Activated CD4-positive, alpha-beta T cell treated with anti-CD3 and anti-CD28 coated beads, Interleukin-2, amount 50 U/mL, for 4 hours (primary cell): ENCODE data around the gene INO80C.
"Not testable (repeated sequence)": the region's sequence is repeated elsewhere in the genome, so short reads cannot be mapped to it uniquely, and the experiment has no call there.

ENCODE experiments used
- DNase-seq, 2 experiments: peaks; one replicate each; pipeline ENCODE4 v3.0.0-alpha.2; 2020

INO80C gene

DNA sequence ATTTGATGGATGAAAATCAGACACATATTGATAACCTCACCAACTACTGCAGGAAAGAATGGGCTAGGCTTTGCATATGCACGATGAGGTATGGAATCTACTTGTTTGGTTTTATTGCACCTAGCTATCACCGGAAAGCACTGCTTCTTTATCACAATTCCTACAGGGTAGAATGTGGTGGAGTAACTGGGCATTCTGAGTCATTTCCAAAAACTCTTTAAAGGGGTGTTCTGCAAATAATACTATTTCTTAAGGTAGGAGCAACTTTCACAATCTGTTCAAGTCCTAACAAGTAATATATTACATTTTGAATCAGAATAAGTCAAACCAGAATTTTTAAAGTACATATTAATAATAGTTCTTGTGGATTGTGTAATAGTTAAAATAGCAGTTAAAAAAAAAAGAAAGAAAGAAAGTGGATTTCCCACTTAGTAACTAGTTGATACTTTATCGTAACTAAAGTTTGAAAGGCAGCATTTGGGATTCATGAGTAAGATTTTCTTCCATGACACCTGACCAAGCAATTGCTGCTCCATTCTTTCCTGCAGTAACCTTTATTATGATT lies 40.5 kb downstream of the INO80C start:
- no peak for DNase-seq

- no peak for DNase-seq
Measured at GRCh38 chr18:35455926-35456763, 41.6 kb downstream of the INO80C start.

DNA sequence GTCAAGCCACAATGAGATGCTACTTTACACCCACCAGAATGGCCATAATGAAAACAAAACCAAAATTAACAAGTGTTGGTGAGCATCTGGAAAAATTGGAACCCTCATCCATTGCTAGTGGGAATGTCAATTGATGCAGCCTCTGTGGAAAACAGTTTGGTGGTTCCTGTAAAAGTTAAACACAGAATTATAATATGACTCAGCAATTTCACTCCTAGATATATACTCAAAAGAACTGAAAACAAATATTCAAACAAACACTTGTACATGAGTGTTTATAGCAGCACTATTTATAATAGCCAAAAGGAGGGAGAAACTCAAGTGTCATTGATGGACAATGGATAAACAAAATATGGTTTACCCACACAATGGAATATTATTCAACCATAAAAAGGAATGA lies 43.0 kb downstream of the INO80C start:
- no peak for DNase-seq

DNA sequence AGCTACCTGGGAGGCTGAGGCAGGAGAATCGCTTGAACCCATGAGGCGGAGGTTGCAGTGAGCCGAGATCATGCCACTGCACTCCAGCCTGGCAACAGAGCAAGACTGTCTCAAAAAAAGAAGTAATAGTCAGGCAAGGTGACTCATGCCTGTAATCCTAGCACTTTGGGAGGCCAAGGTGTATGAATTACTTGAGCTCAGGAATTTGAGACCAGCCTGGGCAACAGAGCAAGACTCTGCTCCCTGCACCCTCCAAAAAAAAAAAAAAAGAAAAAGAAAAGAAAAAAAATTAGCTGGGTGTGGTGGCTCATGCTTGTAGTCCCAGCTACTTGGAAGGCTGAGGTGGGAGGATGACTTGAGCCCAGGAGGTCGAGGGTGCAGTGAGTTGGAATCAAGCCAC lies 44.7 kb downstream of the INO80C start:
- DNase-seq: not testable (repeated sequence)

GRCh38 chr18:35451916-35452315 lies 45.8 kb downstream of the INO80C start:
- DNase-seq: no peak

GRCh38 chr18:35451032-35451431 lies 46.7 kb downstream of the INO80C start:
- DNase-seq: no peak

- DNase-seq: no peak
Measured at GRCh38 chr18:35444636-35445035, 53.1 kb downstream of the INO80C start.

- DNase-seq: no peak
Measured at GRCh38 chr18:35443847-35444246, 53.9 kb downstream of the INO80C start.

- no peak for DNase-seq
Measured at GRCh38 chr18:35443434-35443833, 54.3 kb downstream of the INO80C start.

DNA sequence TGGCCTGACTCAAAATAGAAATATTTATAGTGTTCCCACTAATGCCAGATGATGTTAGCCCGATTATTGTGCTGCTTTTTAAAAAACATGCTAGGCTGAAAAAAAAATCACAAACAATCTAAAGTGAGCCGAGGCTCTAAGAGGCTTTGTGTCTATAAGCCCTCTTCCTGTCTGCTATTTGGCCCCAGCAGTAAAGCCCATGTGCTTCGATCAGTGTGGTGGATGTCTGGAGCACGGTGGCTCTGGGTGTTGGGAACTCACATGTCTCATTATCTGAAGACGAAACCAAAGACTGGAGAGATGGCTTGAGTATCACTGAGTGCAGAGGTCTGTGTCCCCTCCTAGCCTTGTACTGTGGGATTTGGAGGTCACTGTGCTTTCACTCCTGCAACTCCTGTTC lies 55.1 kb downstream of the INO80C start:
- no peak for DNase-seq

DNA sequence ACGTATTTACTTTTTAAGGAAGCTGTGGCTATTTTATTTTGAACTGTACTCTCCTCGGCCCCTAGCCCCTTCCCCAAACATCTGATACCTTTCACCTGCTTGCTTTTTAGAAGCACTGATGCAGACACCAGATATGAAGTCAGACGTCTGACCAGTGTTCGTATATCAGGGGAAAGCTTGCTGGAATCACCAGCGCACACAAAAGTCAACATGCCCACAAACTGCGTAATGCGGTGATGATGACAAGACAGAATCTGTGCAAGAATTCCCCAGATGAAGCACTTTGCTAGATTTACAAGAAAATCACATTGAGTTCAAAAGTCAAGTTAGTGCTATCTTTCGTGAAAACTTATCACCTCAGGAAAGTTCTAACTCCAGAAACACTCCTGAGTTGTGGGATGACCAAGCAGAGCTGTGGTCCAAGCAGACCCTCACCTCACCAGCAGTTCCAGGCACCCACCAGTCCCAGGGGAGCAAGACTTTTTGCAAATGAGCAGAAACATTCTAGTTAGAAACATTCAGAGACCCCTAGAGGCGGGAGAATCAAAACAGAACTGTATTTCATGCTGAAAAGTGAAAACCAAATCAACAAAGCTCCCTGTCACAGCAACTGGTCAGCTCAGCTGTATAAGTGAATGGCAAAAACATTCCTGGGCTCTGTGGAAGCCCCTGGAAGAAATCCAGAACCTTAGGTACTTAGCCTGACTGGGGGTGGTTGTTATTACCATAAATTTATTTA lies 55.7 kb downstream of the INO80C start:
- DNase-seq: no peak

- no peak for DNase-seq
Measured at GRCh38 chr18:35438480-35439234, 59.1 kb downstream of the INO80C start.

GRCh38 chr18:35437836-35438235 lies 59.9 kb downstream of the INO80C start:
- DNase-seq: no peak

- DNase-seq: no peak
Measured at GRCh38 chr18:35436076-35436649, 61.6 kb downstream of the INO80C start.

DNA sequence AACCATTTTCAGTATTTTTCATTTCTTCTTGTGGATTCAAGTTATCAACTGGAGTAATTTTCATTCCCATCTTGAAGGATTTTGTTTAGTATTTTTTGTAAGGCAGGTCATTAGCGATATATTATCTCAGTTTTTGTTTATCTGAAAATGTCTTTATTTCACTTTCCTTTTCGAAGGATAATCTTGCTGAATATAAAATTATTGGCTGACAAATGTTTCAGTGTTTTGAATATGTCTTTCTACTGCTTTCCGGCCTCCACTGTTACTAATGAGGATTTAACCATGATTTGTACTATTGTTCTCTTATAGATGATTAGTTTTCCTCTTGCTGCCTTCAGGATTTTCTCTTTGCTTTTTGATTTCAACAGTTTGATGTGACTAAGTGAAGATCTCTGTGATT lies 62.4 kb downstream of the INO80C start:
- DNase-seq: no peak

GRCh38 chr18:35432565-35433001 lies 65.2 kb downstream of the INO80C start:
- no peak for DNase-seq

- DNase-seq: no peak
Measured at GRCh38 chr18:35431374-35431741, 66.4 kb downstream of the INO80C start.

- DNase-seq: no peak
Measured at GRCh38 chr18:35430721-35431373, 66.9 kb downstream of the INO80C start.

DNA sequence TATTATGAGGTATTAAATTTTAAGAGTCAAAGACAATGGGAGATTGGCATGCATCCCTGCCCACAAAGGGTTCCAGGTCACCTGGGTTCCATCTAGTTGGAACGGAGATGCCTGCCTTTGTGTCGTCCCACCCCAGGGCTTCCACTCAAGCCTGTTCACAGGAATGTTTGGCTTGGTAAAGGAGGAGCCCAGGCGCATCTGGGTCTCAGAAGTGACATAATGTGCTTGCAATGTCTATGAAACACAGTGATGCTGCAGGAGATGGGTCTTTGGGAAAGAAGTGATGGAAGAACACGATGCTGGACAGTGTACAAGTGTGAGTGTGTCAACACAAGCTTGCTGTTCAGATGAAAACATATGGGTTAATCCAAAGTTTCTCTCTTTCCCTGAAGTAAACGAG lies 71.0 kb downstream of the INO80C start:
- no peak for DNase-seq

GRCh38 chr18:35424356-35424755 lies 73.4 kb downstream of the INO80C start:
- DNase-seq: no peak

- DNase-seq: no peak
Measured at GRCh38 chr18:35422237-35422636, 75.5 kb downstream of the INO80C start.

GRCh38 chr18:35418610-35419009 lies 79.2 kb downstream of the INO80C start:
- DNase-seq: no peak
